ENCODE data around the gene TSPAN14. TPM values are rescaled to one million over a fixed set of nuclear protein-coding genes. Genes with fewer than 3 reads are reported as not detected.

Gene TSPAN14
- total and polyA plus RNA-seq, 2 of the 8 experiments (the other 6 are each of a cell fraction or from before 2014, with no cell fraction given) = 47.4 to 57.8 TPM

GRCh38 chr10:80448209-80448942 lies 5.7 kb upstream of the TSPAN14 start:
- H2AFZ ChIP-seq (ENCODE audit: low read length) = no peak overlapping the region
- no peak overlapping the region for H3K27ac ChIP-seq (ENCODE audit: low read depth, low read length)
- no peak overlapping the region for H3K23ac ChIP-seq (ENCODE audit: insufficient read length)
- H2BK20ac ChIP-seq (ENCODE audit: low read length) = no peak overlapping the region
- H3K9ac ChIP-seq (replicated peaks in 1 of 4; ENCODE audit: extremely low read depth in 1 of 4, low read depth in 3 of 4, low read length in 3 of 4) = no peak overlapping the region
- no peak overlapping the region for H3K4me2 ChIP-seq (ENCODE audit: insufficient read depth in 1 of 2, low read depth in 2 of 2, low read length in 2 of 2)
- H3K18ac ChIP-seq (ENCODE audit: extremely low read depth, low read length) = no peak overlapping the region
- H4K5ac ChIP-seq (ENCODE audit: insufficient read length, low read depth, low read length) = no peak overlapping the region
- no peak overlapping the region for H2BK12ac ChIP-seq (ENCODE audit: low read depth, low read length)
- H2AK5ac ChIP-seq (ENCODE audit: low read depth, low read length) = no peak overlapping the region
- no peaks in the 10 kb centered on the region for H3K79me1 ChIP-seq (ENCODE audit: low read depth, low read length)
- CTCF ChIA-PET (ENCODE audit: partially characterized antibody) = interaction anchor here (0.5 to 38.4 kb wide), 7 partner anchors 19 to 148 kb away, joined by 3 to 1263 read pairs (median 4); no protein-coding TSS in a partner anchor
- no peak for DNase-seq (ENCODE audit: low read depth in 1 of 2, low spot score in 2 of 2)
- POLR2A ChIA-PET (ENCODE audit: partially characterized antibody) = interaction anchor here (1.0 to 2.1 kb wide), 2 partner anchors 16 to 40 kb away, joined by 4 to 5 read pairs; no protein-coding TSS in a partner anchor
- no peak for FAIRE-seq
- H3K9me3 ChIP-seq (ENCODE audit: insufficient read depth in 2 of 2, low read depth in 1 of 2, low read length in 1 of 2) = no peaks in the 10 kb centered on the region
- H3K4me3 ChIP-seq (ENCODE audit: extremely low read depth in 1 of 4, insufficient read depth in 2 of 4, low read depth in 3 of 4, low read length in 4 of 4) = no peak overlapping the region
- H3K4ac ChIP-seq (replicated peaks; ENCODE audit: insufficient read length, low read depth, low read length) = no peak overlapping the region
- H3K36me3 ChIP-seq (ENCODE audit: control insufficient read depth in 2 of 4, insufficient read depth in 4 of 4, low read length in 3 of 4) = no peaks in the 10 kb centered on the region
- TF ChIP-seq HDAC2 (IDR thresholded peaks at IDR 0.05; ENCODE audit: borderline replicate concordance in 1 of 2, low read depth in 2 of 2, low read length in 2 of 2) = no peak
- no peak for TF ChIP-seq CBX8 (IDR thresholded peaks at IDR 0.05; ENCODE audit: borderline replicate concordance, low read depth, low read length)
- no peak for TF ChIP-seq TCF12 (IDR thresholded peaks at IDR 0.05; ENCODE audit: low read depth, low read length)
- no peaks in the 10 kb centered on the region; the same call in 1 of the 2 replicates for H3K23me2 ChIP-seq (ENCODE audit: low read depth, low read length)
- peaks cover 0 to 4% (median 0%) of the 10 kb centered on the region in 4 experiments; a peak in 2 of 7 replicates for H3K27me3 ChIP-seq (replicated peaks in 1 of 4; ENCODE audit: control insufficient read depth in 3 of 4, extremely low read depth in 1 of 4, insufficient read depth in 3 of 4, low read length in 3 of 4)
- WGBS, 2 experiments (ENCODE audit: extremely low coverage in 1 of 2, insufficient coverage in 1 of 2, insufficient read length in 1 of 2, insufficient replicate concordance in 2 of 2, low coverage in 1 of 2, low lambda C conversion rate in 2 of 2, missing lambda C conversion rate in 1 of 2) = 93% methylated on average over 4 of the region's 4 CpGs; no CpG with 5 or more reads in 1 of the 2 experiments
- no peak overlapping the region for H2BK5ac ChIP-seq (ENCODE audit: low read depth, low read length)
- no peak overlapping the region for H2BK120ac ChIP-seq (replicated peaks; ENCODE audit: low read depth, low read length)
- H3K56ac ChIP-seq (replicated peaks; ENCODE audit: insufficient read length, low read depth, low read length) = no peak overlapping the region
- no peaks in the 10 kb centered on the region for H3K79me2 ChIP-seq (ENCODE audit: control insufficient read depth in 1 of 2, insufficient read depth in 2 of 2, low read length in 2 of 2)
- H4K20me1 ChIP-seq (replicated peaks in 1 of 2; ENCODE audit: control insufficient read depth in 1 of 2, insufficient read depth in 2 of 2, low read length in 2 of 2) = no peaks in the 10 kb centered on the region
- H4K8ac ChIP-seq (ENCODE audit: extremely low read depth, insufficient read depth, low read length) = no peak overlapping the region
- no peak overlapping the region for H3K14ac ChIP-seq (ENCODE audit: insufficient read length)
- H3K4me1 ChIP-seq (replicated peaks in 1 of 4; ENCODE audit: control insufficient read depth in 3 of 4, insufficient read depth in 4 of 4, low read length in 3 of 4) = peaks cover 2 to 4% (median 3%) of the 10 kb centered on the region in 4 experiments; a peak in 4 of 7 replicates
- no peak overlapping the region for H4K91ac ChIP-seq (replicated peaks; ENCODE audit: insufficient read length, low read length)
- H2BK15ac ChIP-seq (ENCODE audit: low read length) = no peak overlapping the region
